ENCODE measurements around the gene CYP26B1.

Gene CYP26B1

DNA sequence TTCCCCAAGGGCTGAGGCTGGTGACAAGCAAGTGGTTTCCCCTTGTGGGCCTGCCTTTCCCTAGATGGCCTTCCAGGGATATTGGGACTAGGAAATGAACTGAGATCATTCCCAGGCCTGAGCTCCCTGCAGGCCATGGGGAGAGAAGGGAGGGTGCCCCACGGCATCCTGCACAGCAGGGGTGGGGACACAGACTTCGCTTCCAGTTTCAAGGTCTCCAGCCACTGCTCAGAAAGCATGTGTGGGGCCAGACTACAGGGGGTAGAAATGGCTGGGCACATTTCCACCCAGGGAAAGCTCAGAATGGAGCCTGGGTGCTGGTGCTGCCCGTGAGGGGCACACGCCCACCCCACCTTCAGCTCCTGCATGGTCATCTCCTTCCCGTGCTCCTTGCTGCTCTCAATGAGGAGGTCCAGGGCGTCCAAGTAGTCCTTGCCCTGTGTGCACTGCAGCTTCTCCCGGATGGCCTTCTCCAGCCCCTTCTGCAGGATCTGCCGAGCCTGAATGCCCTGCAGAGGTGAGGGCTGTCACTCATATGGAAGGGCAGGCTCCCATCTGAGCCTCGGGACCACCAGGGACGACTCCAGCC, 13.2 kb downstream of the CYP26B1 start:
- TF ChIP-seq, protein P1, sequence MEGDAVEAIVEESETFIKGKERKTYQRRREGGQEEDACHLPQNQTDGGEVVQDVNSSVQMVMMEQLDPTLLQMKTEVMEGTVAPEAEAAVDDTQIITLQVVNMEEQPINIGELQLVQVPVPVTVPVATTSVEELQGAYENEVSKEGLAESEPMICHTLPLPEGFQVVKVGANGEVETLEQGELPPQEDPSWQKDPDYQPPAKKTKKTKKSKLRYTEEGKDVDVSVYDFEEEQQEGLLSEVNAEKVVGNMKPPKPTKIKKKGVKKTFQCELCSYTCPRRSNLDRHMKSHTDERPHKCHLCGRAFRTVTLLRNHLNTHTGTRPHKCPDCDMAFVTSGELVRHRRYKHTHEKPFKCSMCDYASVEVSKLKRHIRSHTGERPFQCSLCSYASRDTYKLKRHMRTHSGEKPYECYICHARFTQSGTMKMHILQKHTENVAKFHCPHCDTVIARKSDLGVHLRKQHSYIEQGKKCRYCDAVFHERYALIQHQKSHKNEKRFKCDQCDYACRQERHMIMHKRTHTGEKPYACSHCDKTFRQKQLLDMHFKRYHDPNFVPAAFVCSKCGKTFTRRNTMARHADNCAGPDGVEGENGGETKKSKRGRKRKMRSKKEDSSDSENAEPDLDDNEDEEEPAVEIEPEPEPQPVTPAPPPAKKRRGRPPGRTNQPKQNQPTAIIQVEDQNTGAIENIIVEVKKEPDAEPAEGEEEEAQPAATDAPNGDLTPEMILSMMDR (conservative IDR thresholded peaks at IDR 0.05; ENCODE audit: low read depth, low read length): no peak
- no peak for DNase-seq (ENCODE audit: low read depth)
- H3K4me3 ChIP-seq (ENCODE audit: low read length): no peak overlapping the region

DNA sequence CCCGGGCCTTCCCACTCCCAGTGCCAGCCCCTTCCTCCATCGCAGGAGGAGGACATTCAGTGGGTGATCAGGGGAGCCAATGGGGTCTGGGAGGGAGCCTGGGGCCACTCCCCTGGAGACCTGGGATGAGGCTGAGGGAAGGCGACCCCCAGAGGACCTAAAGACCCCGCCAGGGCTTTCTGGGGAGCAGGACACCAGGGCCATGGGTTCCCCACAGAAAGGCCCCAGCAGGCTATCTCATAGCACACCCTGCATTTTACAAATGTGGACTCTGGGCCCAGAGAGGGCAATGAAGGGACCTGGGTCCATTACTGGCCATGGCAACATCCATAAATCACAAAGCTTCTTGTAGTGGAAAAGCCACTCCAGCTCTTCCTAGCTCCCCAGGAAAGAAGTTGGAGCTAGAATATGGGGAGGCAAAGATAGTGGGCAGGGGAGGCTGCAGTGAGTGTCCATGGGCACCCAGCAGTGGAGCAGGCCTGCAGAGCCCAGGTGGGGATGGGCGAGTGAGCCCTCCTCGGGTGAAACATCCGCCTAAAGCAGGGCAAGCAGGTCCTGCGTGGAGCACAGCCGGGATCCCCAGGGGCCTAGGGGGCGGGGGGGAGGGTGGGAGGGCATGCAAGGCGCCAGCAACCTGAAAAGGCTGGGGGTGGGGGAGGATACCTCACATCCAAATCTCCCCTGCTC, 13.8 kb downstream of the CYP26B1 start:
- TF ChIP-seq, protein P1 (conservative IDR thresholded peaks at IDR 0.05; ENCODE audit: low read depth, low read length): no peak
- DNase-seq (ENCODE audit: low read depth): no peak
- no peak overlapping the region for H3K4me3 ChIP-seq (ENCODE audit: low read length)

GRCh38 chr2:72132981-72133720, 14.5 kb downstream of the CYP26B1 start:
- DNase-seq (ENCODE audit: low read depth): no peak
- H3K4me3 ChIP-seq (ENCODE audit: low read length): no peak overlapping the region
- TF ChIP-seq, protein P1 (conservative IDR thresholded peaks at IDR 0.05; ENCODE audit: low read depth, low read length): no peak

- H3K4me3 ChIP-seq (ENCODE audit: low read length): no peak overlapping the region
- TF ChIP-seq, protein P1 (conservative IDR thresholded peaks at IDR 0.05; ENCODE audit: low read depth, low read length): no peak
- DNase-seq (ENCODE audit: low read depth): no peak
These were observed 15.5 kb downstream of the CYP26B1 start for GRCh38 chr2:72131916-72132841.

GRCh38 chr2:72131371-72131891, 16.2 kb downstream of the CYP26B1 start:
- no peak overlapping the region for H3K4me3 ChIP-seq (ENCODE audit: low read length)
- DNase-seq (ENCODE audit: low read depth): no peak
- TF ChIP-seq, protein P1 (conservative IDR thresholded peaks at IDR 0.05; ENCODE audit: low read depth, low read length): no peak

- H3K4me3 ChIP-seq (ENCODE audit: low read length): no peak overlapping the region
- no peak for DNase-seq (ENCODE audit: low read depth)
- TF ChIP-seq, protein P1 (conservative IDR thresholded peaks at IDR 0.05; ENCODE audit: low read depth, low read length): no peak
These were observed 16.9 kb downstream of the CYP26B1 start for GRCh38 chr2:72130659-72131360.
